ENCODE results near the gene FLT1. TPM values are rescaled to one million over a fixed set of nuclear protein-coding genes. Genes with fewer than 3 reads are reported as not detected.

FLT1 gene
- total RNA-seq, 2 donors from 2014 or later, result 3.2 to 10.3 TPM

GRCh38 chr13:28479005-28479404, 15.9 kb downstream of the FLT1 start:
- H3K27ac Mint-ChIP-seq, result no peak overlapping the region
- H3K27me3 Mint-ChIP-seq (ENCODE audit: insufficient read depth), result no peaks in the 10 kb centered on the region
- no peaks in the 10 kb centered on the region for H3K36me3 Mint-ChIP-seq (ENCODE audit: low read depth)
- H3K9me3 Mint-ChIP-seq, result no peaks in the 10 kb centered on the region
- Histone ChIP-seq H3K9ac (ENCODE audit: extremely low read depth, low read length, poor library complexity, severe bottlenecking) (no peak overlapping the region), H3K4me1 (ENCODE audit: control insufficient read depth, insufficient read depth, low read length) (no peaks in the 10 kb centered on the region), H3K27me3 (ENCODE audit: control insufficient read depth, insufficient read depth, low read length, poor library complexity, severe bottlenecking) (no peaks in the 10 kb centered on the region), H3K27ac (ENCODE audit: low read depth, low read length) (no peak overlapping the region), H3K4me3 (ENCODE audit: low read length) (no peak overlapping the region), H3K9me3 (ENCODE audit: control insufficient read depth, low read length) (no peaks in the 10 kb centered on the region), H3K36me3 (ENCODE audit: control insufficient read depth, insufficient read depth, low read length) (no peaks in the 10 kb centered on the region)
- no peak for TF ChIP-seq CTCF (conservative IDR thresholded peaks at IDR 0.05)
- WGBS, 2 experiments (ENCODE audit: insufficient coverage in 1 of 2, insufficient read length in 1 of 2), result no CpG with 5 or more reads among the region's 1 CpG
- DNase-seq, result no peak
- no peak overlapping the region for H3K4me3 Mint-ChIP-seq
- H3K4me1 Mint-ChIP-seq, result peaks cover 26% of the 10 kb centered on the region

GRCh38 chr13:28478127-28478526, 16.8 kb downstream of the FLT1 start:
- Mint-ChIP-seq H3K27me3 (ENCODE audit: insufficient read depth) (no peaks in the 10 kb centered on the region), H3K36me3 (ENCODE audit: low read depth) (peaks cover under 1% of the 10 kb centered on the region), H3K4me1 (peaks cover 18% of the 10 kb centered on the region), H3K9me3 (peaks cover 1% of the 10 kb centered on the region), H3K27ac (no peak overlapping the region), H3K4me3 (no peak overlapping the region)
- no peak for DNase-seq
- Histone ChIP-seq H3K9me3 (ENCODE audit: control insufficient read depth, low read length) (no peaks in the 10 kb centered on the region), H3K9ac (ENCODE audit: extremely low read depth, low read length, poor library complexity, severe bottlenecking) (no peak overlapping the region), H3K4me1 (ENCODE audit: control insufficient read depth, insufficient read depth, low read length) (no peaks in the 10 kb centered on the region), H3K27me3 (ENCODE audit: control insufficient read depth, insufficient read depth, low read length, poor library complexity, severe bottlenecking) (no peaks in the 10 kb centered on the region), H3K4me3 (ENCODE audit: low read length) (no peak overlapping the region), H3K27ac (ENCODE audit: low read depth, low read length) (no peak overlapping the region), H3K36me3 (ENCODE audit: control insufficient read depth, insufficient read depth, low read length) (no peaks in the 10 kb centered on the region)
- no peak for TF ChIP-seq CTCF (conservative IDR thresholded peaks at IDR 0.05)
- 86 to 94% methylated on average over 3 of the region's 3 CpGs for WGBS, 2 experiments (ENCODE audit: insufficient coverage in 1 of 2, insufficient read length in 1 of 2)

GRCh38 chr13:28477709-28477973, 17.3 kb downstream of the FLT1 start:
- Mint-ChIP-seq H3K36me3 (ENCODE audit: low read depth) (peaks cover 6% of the 10 kb centered on the region), H3K27me3 (ENCODE audit: insufficient read depth) (no peaks in the 10 kb centered on the region), H3K27ac (no peak overlapping the region), H3K9me3 (peaks cover 6% of the 10 kb centered on the region), H3K4me1 (peaks cover 15% of the 10 kb centered on the region), H3K4me3 (no peak overlapping the region)
- Histone ChIP-seq H3K27me3 (ENCODE audit: control insufficient read depth, insufficient read depth, low read length, poor library complexity, severe bottlenecking) (no peaks in the 10 kb centered on the region), H3K4me1 (ENCODE audit: control insufficient read depth, insufficient read depth, low read length) (no peaks in the 10 kb centered on the region), H3K4me3 (ENCODE audit: low read length) (no peak overlapping the region), H3K9me3 (ENCODE audit: control insufficient read depth, low read length) (no peaks in the 10 kb centered on the region), H3K27ac (ENCODE audit: low read depth, low read length) (no peak overlapping the region), H3K9ac (ENCODE audit: extremely low read depth, low read length, poor library complexity, severe bottlenecking) (no peak overlapping the region), H3K36me3 (ENCODE audit: control insufficient read depth, insufficient read depth, low read length) (no peaks in the 10 kb centered on the region)
- 96 to 100% methylated on average over 2 to 3 of the region's 3 CpGs for WGBS, 2 experiments (ENCODE audit: insufficient coverage in 1 of 2, insufficient read length in 1 of 2)
- TF ChIP-seq CTCF (conservative IDR thresholded peaks at IDR 0.05), result no peak
- DNase-seq, result no peak
